Endothelial cell of umbilical vein (primary cell): ENCODE measurements around the gene LRP5. TPM values are rescaled to one million over a fixed set of nuclear protein-coding genes. Genes with fewer than 3 reads are reported as not detected.

Experiments
- BruUV-seq: library from RNA; stranded (reverse); fragments of 400-500 nt; replicated peaks from 2 replicates; lab custom pipeline; 2021; lab: Mats Ljungman, UMichigan
- CTCF ChIA-PET: fragments of 300-600, 350-600 bp; sonication (Branson Sonifier 250); formaldehyde crosslinking; loops from one replicate; lab custom pipeline; 2021; ENCODE audit warnings: antibody characterized with exemption, inconsistent platforms; lab: Charles Lee
- POLR2A ChIA-PET: fragments of 300-600, 350-600 bp; sonication (Branson Sonifier 250); formaldehyde crosslinking; loops from one replicate; lab custom pipeline; 2021; ENCODE audit warnings: antibody characterized with exemption, inconsistent platforms; lab: Charles Lee
- DNase-seq: peaks from one replicate; pipeline ENCODE4 v3.0.0-alpha.2; 2011; ENCODE audit warnings: low read depth, low spot score
- FAIRE-seq: peaks from 2 replicates; lab custom pipeline; 2011; peaks lifted over from hg19 to GRCh38; lab: Jason Lieb, UNC
- H2AFZ ChIP-seq: 2 replicates; pipeline ENCODE4 v1.6.0; 2012; ENCODE audit warnings: low read depth, low read length, control low read depth, inconsistent platforms
- H3K27ac ChIP-seq: 2 replicates; pipeline ENCODE4 v1.5.1; 2011; ENCODE audit warnings: low read depth, mild to moderate bottlenecking, control low read depth, low read length, moderate library complexity; ENCODE audit not compliant: insufficient read depth
- H3K27me3 ChIP-seq, 2 experiments: 2 replicates each; pipeline versions ENCODE4 v1.6.0 to v1.6.1; 2011; ENCODE audit warnings: low read length in 2 of 2, mixed read lengths in 1 of 2; ENCODE audit not compliant: control insufficient read depth in 2 of 2, insufficient read depth in 2 of 2
- H3K36me3 ChIP-seq, 2 experiments: 2 replicates in 1 of 2; 3 replicates in 1 of 2; pipeline ENCODE4 v1.5.1; 2011; ENCODE audit warnings: low read length in 2 of 2, mild to moderate bottlenecking in 1 of 2, moderate library complexity in 1 of 2; ENCODE audit not compliant: control insufficient read depth in 2 of 2, insufficient read depth in 2 of 2; ENCODE audit errors: extremely low read depth in 1 of 2
- H3K4me1 ChIP-seq: 3 replicates; pipeline ENCODE4 v1.5.1; 2011; ENCODE audit warnings: mild to moderate bottlenecking, low read length; ENCODE audit not compliant: control insufficient read depth, insufficient read depth; ENCODE audit errors: extremely low read depth
- H3K4me2 ChIP-seq: 2 replicates; pipeline ENCODE4 v1.6.1; 2011; ENCODE audit warnings: low read length, control low read depth, mixed read lengths; ENCODE audit not compliant: insufficient read depth
- H3K4me3 ChIP-seq, 3 experiments: fragments of 200-600 bp in 1 of 3; sonication (generic), shearing (Covaris generic) in 1 of 3; replicated peaks in 1 of 3; 2 replicates each; pipeline ENCODE4 v1.5.1; 2011 to 2016; ENCODE audit warnings: control low read depth in 3 of 3, low read length in 3 of 3, mild to moderate bottlenecking in 2 of 3, inconsistent platforms in 1 of 3, low read depth in 1 of 3, moderate library complexity in 1 of 3; ENCODE audit not compliant: insufficient read depth in 1 of 3
- H3K79me2 ChIP-seq: 2 replicates; pipeline ENCODE4 v1.6.0; 2012; ENCODE audit warnings: low read length, inconsistent platforms; ENCODE audit not compliant: control insufficient read depth, insufficient read depth
- H3K9ac ChIP-seq: replicated peaks from 2 replicates; pipeline ENCODE3; 2011; ENCODE audit warnings: low read length, control low read depth; ENCODE audit not compliant: insufficient read depth; ENCODE audit errors: extremely low read depth
- H3K9me1 ChIP-seq: replicated peaks from 3 replicates; pipeline ENCODE4 v1.6.0; 2011; ENCODE audit warnings: mild to moderate bottlenecking, low read length; ENCODE audit not compliant: control insufficient read depth, insufficient read depth; ENCODE audit errors: extremely low read depth
- H3K9me3 ChIP-seq: replicated peaks from 2 replicates; pipeline ENCODE4 v1.5.1; 2012; ENCODE audit warnings: low read length, inconsistent platforms; ENCODE audit not compliant: control insufficient read depth, insufficient read depth
- H4K20me1 ChIP-seq: replicated peaks from 2 replicates; pipeline ENCODE3; 2011; ENCODE audit warnings: mild to moderate bottlenecking, low read length; ENCODE audit not compliant: control insufficient read depth, insufficient read depth; ENCODE audit errors: extremely low read depth
- EZH2 ChIP-seq: IDR thresholded peaks from 2 replicates; pipeline ENCODE4 v1.6.1; 2012; ENCODE audit warnings: borderline replicate concordance, low read depth, mild to moderate bottlenecking, moderate library complexity, low read length, inconsistent platforms; ENCODE audit not compliant: severe bottlenecking
- FOS ChIP-seq: IDR thresholded peaks from 2 replicates; pipeline ENCODE4 v1.6.1; 2011; ENCODE audit warnings: mild to moderate bottlenecking, low read length, moderate library complexity, borderline replicate concordance; ENCODE audit not compliant: insufficient read depth
- GATA2 ChIP-seq: IDR thresholded peaks from 2 replicates; pipeline ENCODE4 v1.7.0; 2011; ENCODE audit warnings: low read depth, mild to moderate bottlenecking, moderate library complexity, mixed read lengths, low read length; ENCODE audit not compliant: insufficient read length, insufficient read depth
- JUN ChIP-seq: IDR thresholded peaks from 2 replicates; pipeline ENCODE4 v1.6.1; 2011; ENCODE audit warnings: borderline replicate concordance, low read depth; ENCODE audit not compliant: insufficient read length, insufficient read depth
- MYC ChIP-seq: IDR thresholded peaks from one replicate; pipeline ENCODE4 v1.6.1; 2011; ENCODE audit warnings: mild to moderate bottlenecking, low read depth, low read length
- POLR2AphosphoS5 ChIP-seq: IDR thresholded peaks from 2 replicates; pipeline ENCODE4 v1.6.1; 2012; ENCODE audit warnings: low read depth, mild to moderate bottlenecking, control low read depth, low read length, moderate library complexity; ENCODE audit not compliant: insufficient read depth
- dilution Hi-C: fragments of 300-500 bp; cut with MboI; formaldehyde crosslinking; loops from one replicate; pipeline ENCODE4 v1.15.0; 2019; ENCODE audit warnings: low sequenced_read_pairs; ENCODE audit not compliant: extremely low pct_ligation_motif_present
- intact Hi-C: fragments of 100-400 bp; cut with micrococcal nuclease; formaldehyde crosslinking; loops from one replicate; pipeline ENCODE4 v1.10.0; 2022
- polyA plus RNA-seq, 4 experiments: library from polyadenylated mRNA; depleted of rRNA in 3 of 4; stranded (reverse) in 3 of 4; unstranded in 1 of 4; fragments of >200 nt; gene quantifications; 2 replicates each; pipeline versions ENCODE4 v1.2.1 to v1.2.3, GENCODE V29; 2011 to 2012; ENCODE audit warnings: missing spikeins in 1 of 4
- total RNA-seq: library from RNA; stranded (reverse); gene quantifications from 2 replicates; pipeline ENCODE4 v1.2.3, GENCODE V29; 2021
- TF ChIP-seq, protein P1 (sequence below): IDR thresholded peaks from 2 replicates; pipeline ENCODE4 v1.6.1; 2011; ENCODE audit not compliant: insufficient read depth, insufficient read length

LRP5 gene
- total and polyA plus RNA-seq, 2 donors (not counting 3 experiments of a cell fraction or from before 2014, with no cell fraction given), result 35.1 to 51.8 TPM

DNA sequence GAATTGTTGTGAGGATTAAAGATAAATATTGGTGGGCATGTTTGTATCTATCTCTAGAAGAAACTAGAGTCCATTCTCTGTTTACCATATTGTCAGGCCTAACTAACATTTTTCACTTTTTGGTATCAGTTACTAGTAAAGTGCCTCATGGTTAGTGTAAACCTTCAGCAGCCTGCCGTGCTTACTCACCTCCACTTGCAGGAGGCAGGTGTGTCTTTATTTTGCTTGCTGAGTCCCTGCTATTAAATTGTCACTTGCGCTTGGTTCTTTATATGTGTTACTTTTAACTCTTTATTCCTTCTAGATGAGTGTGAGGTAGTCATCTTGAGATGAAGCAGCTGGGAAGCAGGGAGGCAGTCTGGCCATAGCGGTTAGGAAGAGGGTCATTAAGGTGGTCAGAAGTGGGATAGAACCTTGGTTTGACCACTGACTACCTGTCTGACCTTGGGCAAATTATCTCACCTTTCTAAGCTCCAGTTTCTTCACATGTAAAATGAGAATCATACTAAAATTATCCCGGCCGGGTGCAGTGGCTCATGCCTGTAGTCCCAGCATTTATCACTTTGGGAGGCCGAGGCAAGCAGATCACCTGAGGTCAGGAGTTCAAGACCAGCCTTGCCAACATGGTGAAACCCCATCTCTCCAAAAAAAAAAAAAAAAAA is 169.3 kb downstream of the LRP5 start:
- H3K27ac ChIP-seq, result no peak overlapping the region
- TF ChIP-seq FOS, result no peak
- TF ChIP-seq GATA2, result no peak
- TF ChIP-seq, protein P1, sequence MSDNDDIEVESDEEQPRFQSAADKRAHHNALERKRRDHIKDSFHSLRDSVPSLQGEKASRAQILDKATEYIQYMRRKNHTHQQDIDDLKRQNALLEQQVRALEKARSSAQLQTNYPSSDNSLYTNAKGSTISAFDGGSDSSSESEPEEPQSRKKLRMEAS, result no peak
- no peak for TF ChIP-seq MYC
- no peak for TF ChIP-seq POLR2AphosphoS5
- TF ChIP-seq JUN, result no peak
- TF ChIP-seq EZH2, result no peak
- peaks cover 30% of the 10 kb centered on the region for H4K20me1 ChIP-seq
- no TSS peak for BruUV-seq
- no peaks in the 10 kb centered on the region for H3K4me1 ChIP-seq
- intact Hi-C loops (no loop called here), dilution Hi-C loops (no loop called here)
- CTCF ChIA-PET, result no interaction called here
- H3K27me3 ChIP-seq, result no peaks in the 10 kb centered on the region
- H3K36me3 ChIP-seq, result no peaks in the 10 kb centered on the region
- no peak overlapping the region for H3K4me3 ChIP-seq
- H3K9me3 ChIP-seq, result no peaks in the 10 kb centered on the region
- DNase-seq, result no peak
- H3K9me1 ChIP-seq, result peaks cover 3% of the 10 kb centered on the region
- FAIRE-seq, result no peak
- no peak overlapping the region for H2AFZ ChIP-seq
- peaks cover 98% of the 10 kb centered on the region for H3K79me2 ChIP-seq
- POLR2A ChIA-PET, result no interaction called here
- no peak overlapping the region for H3K4me2 ChIP-seq
- H3K9ac ChIP-seq, result no peak overlapping the region

DNA sequence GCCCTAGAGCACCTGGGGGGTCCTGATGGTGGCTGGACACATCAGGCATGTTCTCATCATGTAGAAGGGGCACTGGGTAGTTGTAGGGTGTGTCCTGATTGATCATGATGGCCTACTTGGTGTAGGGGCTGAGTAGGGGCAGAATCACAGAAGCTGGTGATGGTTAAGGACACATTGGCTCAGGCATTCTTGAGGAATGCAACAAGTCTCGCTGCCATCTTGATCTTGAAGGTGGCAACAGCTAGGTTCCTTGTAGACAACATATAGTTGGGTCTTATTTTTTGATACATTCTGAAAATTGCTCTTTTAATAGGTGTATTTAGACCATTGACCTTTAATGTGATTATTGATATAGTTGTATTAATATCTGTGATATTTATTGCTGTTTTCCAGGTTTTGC is 176.2 kb downstream of the LRP5 start:
- no peak overlapping the region for H3K4me2 ChIP-seq
- H3K27me3 ChIP-seq, result no peaks in the 10 kb centered on the region
- no peaks in the 10 kb centered on the region for H3K4me1 ChIP-seq
- CTCF ChIA-PET, result no interaction called here
- peaks cover 14% of the 10 kb centered on the region for H4K20me1 ChIP-seq
- FAIRE-seq (no peak), DNase-seq (no peak)
- no peaks in the 10 kb centered on the region for H3K9me3 ChIP-seq
- H3K9ac ChIP-seq, result no peak overlapping the region
- POLR2A ChIA-PET, result interaction anchor here (0.7 kb wide), 1 partner anchor 39 kb away, joined by 3 read pairs; no protein-coding TSS in a partner anchor
- no peak for TF ChIP-seq EZH2
- H3K9me1 ChIP-seq, result no peaks in the 10 kb centered on the region
- intact Hi-C loops (no loop called here), dilution Hi-C loops (no loop called here)
- H3K79me2 ChIP-seq, result peaks cover 98% of the 10 kb centered on the region
- no peak overlapping the region for H3K4me3 ChIP-seq
- BruUV-seq, result no TSS peak
- no peaks in the 10 kb centered on the region for H3K36me3 ChIP-seq
- H3K27ac ChIP-seq, result no peak overlapping the region
- H2AFZ ChIP-seq, result no peak overlapping the region
